Loucy (cell line): Measurements from ENCODE around the gene LHFPL2.
A peak's percentile ranks its signal among the peaks of the same experiment; 100 is the strongest.

Source experiments
- H2AFZ ChIP-seq: fragments of 200-600 bp; sonication (generic); 2 replicates; pipeline ENCODE4 v1.6.0; 2016; ENCODE audit warnings: antibody characterized with exemption, mild to moderate bottlenecking, low read length, moderate library complexity
- H3F3A ChIP-seq: fragments of 200-600 bp; 2 replicates; pipeline ENCODE4 v1.6.0; 2016; ENCODE audit warnings: antibody characterized with exemption, low read depth, mild to moderate bottlenecking
- H3K27me3 ChIP-seq: fragments of 200-600 bp; sonication (generic); 2 replicates; pipeline ENCODE4 v1.6.1; 2014; ENCODE audit warnings: low read length, mild to moderate bottlenecking; ENCODE audit not compliant: insufficient read depth, poor library complexity, severe bottlenecking
- H3K36me3 ChIP-seq: fragments of 200-600 bp; sonication (generic); 2 replicates; pipeline ENCODE4 v1.6.1; 2016; ENCODE audit warnings: low read length; ENCODE audit not compliant: insufficient read depth
- H3K4me1 ChIP-seq: fragments of 200-600 bp; sonication (generic); 2 replicates; pipeline ENCODE4 v1.5.1; 2014; ENCODE audit warnings: low read length, mild to moderate bottlenecking; ENCODE audit not compliant: insufficient read depth, poor library complexity, severe bottlenecking
- H3K4me2 ChIP-seq: fragments of 200-600 bp; sonication (generic); 2 replicates; pipeline ENCODE4 v1.6.0; 2014; ENCODE audit warnings: antibody characterized with exemption, low read length, low read depth, mild to moderate bottlenecking; ENCODE audit not compliant: poor library complexity, severe bottlenecking
- H3K4me3 ChIP-seq: fragments of 200-600 bp; sonication (generic); 2 replicates; pipeline ENCODE4 v1.5.1; 2014; ENCODE audit warnings: low read length, mild to moderate bottlenecking, mixed read lengths; ENCODE audit not compliant: poor library complexity, severe bottlenecking
- H3K79me2 ChIP-seq: fragments of 200-600 bp; sonication (generic); 2 replicates; pipeline ENCODE4 v1.6.1; 2014; ENCODE audit warnings: low read length; ENCODE audit not compliant: insufficient read depth
- H3K9ac ChIP-seq: fragments of 200-600 bp; sonication (generic); 2 replicates; pipeline ENCODE4 v1.6.0; 2014; ENCODE audit warnings: mild to moderate bottlenecking, low read depth, low read length, moderate library complexity; ENCODE audit not compliant: poor library complexity, severe bottlenecking
- H3K9me2 ChIP-seq: fragments of 200-600 bp; sonication (generic); replicated peaks from 2 replicates; pipeline ENCODE4 v1.6.1; 2016; ENCODE audit warnings: low read depth, low read length, mixed read lengths
- H3K9me3 ChIP-seq: fragments of 200-600 bp; sonication (generic); 2 replicates; pipeline ENCODE4 v1.6.1; 2014; ENCODE audit warnings: mild to moderate bottlenecking, antibody characterized with exemption, low read length, low read depth; ENCODE audit not compliant: insufficient read depth
- H4K20me1 ChIP-seq: fragments of 200-600 bp; sonication (generic); 2 replicates; pipeline ENCODE4 v1.6.0; 2014; ENCODE audit warnings: antibody characterized with exemption, low read length, mild to moderate bottlenecking; ENCODE audit not compliant: insufficient read depth, poor library complexity, severe bottlenecking
- EZH2phosphoT487 ChIP-seq: fragments of 200-600 bp; IDR thresholded peaks from 2 replicates; pipeline ENCODE4 v1.6.1; 2018; ENCODE audit warnings: antibody characterized with exemption, mild to moderate bottlenecking, moderate library complexity, borderline replicate concordance
- TF ChIP-seq, protein P1 (sequence below): fragments of 200-600 bp; sonication (generic); conservative IDR thresholded peaks from 2 replicates; pipeline ENCODE4 v1.5.1; 2014; ENCODE audit warnings: mild to moderate bottlenecking, antibody characterized with exemption, low read length

LHFPL2 gene

DNA sequence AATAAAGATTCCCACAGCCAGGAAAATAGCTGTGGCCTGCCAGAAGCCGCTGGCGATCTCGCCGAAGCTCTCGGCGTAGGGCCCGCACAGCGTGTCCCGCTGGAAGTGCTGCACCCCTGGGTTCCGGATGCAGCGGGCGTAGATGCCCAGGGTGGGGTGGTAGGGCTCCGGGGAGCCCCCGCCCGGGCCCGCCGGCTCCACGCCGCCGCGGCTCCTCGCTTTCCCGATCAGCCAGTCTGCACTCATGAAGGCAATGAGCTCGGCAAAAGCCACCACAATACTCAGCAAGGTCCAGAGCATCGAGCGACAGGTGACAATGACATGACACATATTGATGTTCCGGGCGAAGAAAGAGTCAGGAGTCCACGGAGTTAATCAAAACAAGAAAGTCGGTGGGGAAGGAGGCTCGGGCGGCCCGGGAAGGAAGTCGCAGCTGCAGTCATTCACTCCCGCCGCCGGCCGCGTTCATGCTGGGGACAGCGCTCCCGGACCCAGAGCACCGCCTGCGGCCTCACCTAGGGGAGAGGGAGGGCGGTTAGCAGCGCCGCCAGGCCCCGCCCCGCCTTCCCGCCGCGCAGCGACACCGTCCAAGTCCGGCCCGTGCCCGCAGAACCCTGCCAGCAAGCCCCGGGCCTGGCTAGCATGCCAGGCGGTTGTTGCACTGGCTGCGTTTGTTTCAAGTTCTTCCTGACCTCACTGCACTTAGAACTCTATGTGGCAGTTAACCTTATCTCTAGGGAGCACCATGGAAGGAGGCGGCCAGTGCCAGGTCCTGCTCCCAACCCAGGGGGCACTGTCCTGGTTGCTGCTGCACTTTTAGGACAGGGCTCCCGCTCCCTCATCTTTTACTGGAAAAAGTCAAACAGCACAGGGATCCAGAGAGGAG is 138.4 kb downstream of the LHFPL2 start:
- peak overlapping the region; percentile 82 for H3K9ac ChIP-seq
- H3K4me1 ChIP-seq = peaks cover 50% of the 10 kb centered on the region

DNA sequence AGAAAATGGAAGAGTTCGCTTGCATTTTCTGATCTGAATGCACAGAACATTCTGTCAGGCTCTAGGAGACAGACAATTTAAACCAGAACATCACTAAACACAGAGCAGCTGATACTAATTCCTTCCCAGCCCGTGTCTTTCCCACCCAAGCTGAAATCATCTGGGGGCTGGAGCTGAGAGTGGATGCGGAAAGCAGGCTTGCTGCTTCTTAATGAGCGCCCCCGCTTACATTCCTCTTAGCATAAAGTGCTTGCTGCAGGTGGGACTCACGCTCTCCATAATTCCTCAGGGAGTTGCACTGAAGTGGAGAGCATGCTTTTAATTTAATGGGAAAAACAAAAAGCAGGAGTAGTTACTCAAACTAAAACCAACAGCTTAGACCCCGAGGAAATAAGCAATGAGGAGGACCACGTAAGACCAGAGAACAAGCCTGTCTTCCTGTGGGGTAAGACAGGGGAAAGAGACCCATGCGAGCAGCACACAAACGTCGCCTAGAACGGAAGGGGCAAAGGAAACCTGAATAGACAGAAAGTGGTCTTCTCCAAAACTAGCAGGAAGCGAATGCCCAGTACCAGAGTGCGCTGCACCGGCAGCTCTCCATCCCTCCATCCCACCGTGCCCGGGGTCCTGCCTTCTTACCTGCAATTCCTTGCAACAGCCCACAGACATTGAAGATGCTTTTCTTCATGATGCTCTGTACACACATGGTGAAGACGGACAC is 139.3 kb downstream of the LHFPL2 start:
- H3K27me3 ChIP-seq = no peaks in the 10 kb centered on the region
- TF ChIP-seq EZH2phosphoT487 = no peak
- TF ChIP-seq, protein P1, sequence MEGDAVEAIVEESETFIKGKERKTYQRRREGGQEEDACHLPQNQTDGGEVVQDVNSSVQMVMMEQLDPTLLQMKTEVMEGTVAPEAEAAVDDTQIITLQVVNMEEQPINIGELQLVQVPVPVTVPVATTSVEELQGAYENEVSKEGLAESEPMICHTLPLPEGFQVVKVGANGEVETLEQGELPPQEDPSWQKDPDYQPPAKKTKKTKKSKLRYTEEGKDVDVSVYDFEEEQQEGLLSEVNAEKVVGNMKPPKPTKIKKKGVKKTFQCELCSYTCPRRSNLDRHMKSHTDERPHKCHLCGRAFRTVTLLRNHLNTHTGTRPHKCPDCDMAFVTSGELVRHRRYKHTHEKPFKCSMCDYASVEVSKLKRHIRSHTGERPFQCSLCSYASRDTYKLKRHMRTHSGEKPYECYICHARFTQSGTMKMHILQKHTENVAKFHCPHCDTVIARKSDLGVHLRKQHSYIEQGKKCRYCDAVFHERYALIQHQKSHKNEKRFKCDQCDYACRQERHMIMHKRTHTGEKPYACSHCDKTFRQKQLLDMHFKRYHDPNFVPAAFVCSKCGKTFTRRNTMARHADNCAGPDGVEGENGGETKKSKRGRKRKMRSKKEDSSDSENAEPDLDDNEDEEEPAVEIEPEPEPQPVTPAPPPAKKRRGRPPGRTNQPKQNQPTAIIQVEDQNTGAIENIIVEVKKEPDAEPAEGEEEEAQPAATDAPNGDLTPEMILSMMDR = no peak
- H3K9ac ChIP-seq = peak overlapping the region; percentile 82
- H2AFZ ChIP-seq = peak overlapping the region; percentile 84
- H3K9me3 ChIP-seq = no peaks in the 10 kb centered on the region
- no peaks in the 10 kb centered on the region for H3K36me3 ChIP-seq
- no peaks in the 10 kb centered on the region for H3K9me2 ChIP-seq
- H3K4me3 ChIP-seq = peak overlapping the region; percentile 92
- no peaks in the 10 kb centered on the region for H3F3A ChIP-seq
- H3K79me2 ChIP-seq = peaks cover 54% of the 10 kb centered on the region
- no peaks in the 10 kb centered on the region for H4K20me1 ChIP-seq
- H3K4me2 ChIP-seq = peak overlapping the region; percentile 87
- peaks cover 58% of the 10 kb centered on the region for H3K4me1 ChIP-seq

More for the DNA sequence above, 138.4 kb downstream of the LHFPL2 start:
- TF ChIP-seq, protein P1 = peak; percentile 24
- TF ChIP-seq EZH2phosphoT487 = no peak
- no peaks in the 10 kb centered on the region for H3F3A ChIP-seq
- H3K27me3 ChIP-seq = no peaks in the 10 kb centered on the region
- H4K20me1 ChIP-seq = no peaks in the 10 kb centered on the region
- no peaks in the 10 kb centered on the region for H3K9me2 ChIP-seq
- H3K4me3 ChIP-seq = peak overlapping the region; percentile 92
- H3K79me2 ChIP-seq = peaks cover 46% of the 10 kb centered on the region
- peak overlapping the region; percentile 84 for H2AFZ ChIP-seq
- no peaks in the 10 kb centered on the region for H3K9me3 ChIP-seq
- H3K36me3 ChIP-seq = no peaks in the 10 kb centered on the region
- H3K4me2 ChIP-seq = peak overlapping the region; percentile 87

DNA sequence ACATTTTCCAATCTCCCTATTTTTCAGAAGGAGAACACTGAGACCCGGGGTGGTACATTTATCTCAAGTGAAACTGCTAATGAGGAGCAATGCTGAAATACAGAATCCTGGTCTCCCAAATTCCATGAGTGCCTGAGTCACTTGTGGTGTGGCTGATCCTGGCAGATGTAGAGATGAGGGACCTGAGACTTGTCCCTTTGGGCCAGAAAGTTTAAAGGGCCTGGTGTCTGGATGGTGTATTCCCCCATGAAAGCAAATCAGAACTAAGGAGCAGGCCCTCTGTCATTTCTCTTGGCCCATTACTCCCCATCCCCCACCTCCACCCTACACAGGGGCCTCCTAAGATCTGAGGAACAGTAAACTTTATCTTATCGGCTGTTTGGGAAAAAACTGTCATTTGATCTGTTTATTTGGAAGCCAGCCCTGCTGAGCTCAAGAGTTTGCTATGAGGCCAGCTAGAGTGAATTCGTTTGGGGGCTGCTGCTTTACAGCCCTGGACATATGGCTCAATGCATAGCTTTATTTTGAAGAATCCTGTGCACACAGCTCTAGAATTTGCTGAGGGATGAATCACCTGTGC is 140.3 kb downstream of the LHFPL2 start:
- TF ChIP-seq, protein P1 = no peak
- no peak for TF ChIP-seq EZH2phosphoT487
- Histone ChIP-seq H3K9me2 (no peaks in the 10 kb centered on the region), H3K4me2 (peak overlapping the region; percentile 87), H3K4me1 (peaks cover 64% of the 10 kb centered on the region), H4K20me1 (no peaks in the 10 kb centered on the region), H2AFZ (no peak overlapping the region), H3K36me3 (no peaks in the 10 kb centered on the region), H3K9ac (peak overlapping the region; percentile 82), H3K4me3 (peak overlapping the region; percentile 92), H3K79me2 (peaks cover 58% of the 10 kb centered on the region), H3F3A (no peaks in the 10 kb centered on the region), H3K27me3 (no peaks in the 10 kb centered on the region), H3K9me3 (no peaks in the 10 kb centered on the region)
